Measurements from ENCODE around the gene TLR2.

The TLR2 gene

GRCh38 chr4:153729895-153730294 lies 45.8 kb downstream of the TLR2 start:
- no peak for TF ChIP-seq CTCF (conservative IDR thresholded peaks at IDR 0.05; ENCODE audit: low read depth, low read length)
- DNase-seq (ENCODE audit: low read depth): no peak
- H3K4me3 ChIP-seq (ENCODE audit: low read length): no peak overlapping the region

GRCh38 chr4:153731239-153731638 lies 47.2 kb downstream of the TLR2 start:
- no peak for TF ChIP-seq CTCF (conservative IDR thresholded peaks at IDR 0.05; ENCODE audit: low read depth, low read length)
- H3K4me3 ChIP-seq (ENCODE audit: low read length): no peak overlapping the region
- DNase-seq (ENCODE audit: low read depth): no peak

- no peak for TF ChIP-seq CTCF (conservative IDR thresholded peaks at IDR 0.05; ENCODE audit: low read depth, low read length)
- no peak for DNase-seq (ENCODE audit: low read depth)
- no peak overlapping the region for H3K4me3 ChIP-seq (ENCODE audit: low read length)
These were observed 49.8 kb downstream of the TLR2 start for GRCh38 chr4:153733751-153734448.

GRCh38 chr4:153735906-153736461 lies 51.9 kb downstream of the TLR2 start:
- DNase-seq (ENCODE audit: low read depth): no peak
- TF ChIP-seq CTCF (conservative IDR thresholded peaks at IDR 0.05; ENCODE audit: low read depth, low read length): no peak
- no peak overlapping the region for H3K4me3 ChIP-seq (ENCODE audit: low read length)

- DNase-seq (ENCODE audit: low read depth): no peak
- no peak for TF ChIP-seq CTCF (conservative IDR thresholded peaks at IDR 0.05; ENCODE audit: low read depth, low read length)
- no peak overlapping the region for H3K4me3 ChIP-seq (ENCODE audit: low read length)
These were observed 57.5 kb downstream of the TLR2 start for GRCh38 chr4:153741541-153741940.

GRCh38 chr4:153745651-153746050 lies 61.6 kb downstream of the TLR2 start:
- DNase-seq (ENCODE audit: low read depth): no peak
- no peak overlapping the region for H3K4me3 ChIP-seq (ENCODE audit: low read length)
- TF ChIP-seq CTCF (conservative IDR thresholded peaks at IDR 0.05; ENCODE audit: low read depth, low read length): no peak

- no peak overlapping the region for H3K4me3 ChIP-seq (ENCODE audit: low read length)
- no peak for DNase-seq (ENCODE audit: low read depth)
- no peak for TF ChIP-seq CTCF (conservative IDR thresholded peaks at IDR 0.05; ENCODE audit: low read depth, low read length)
These were observed 63.4 kb downstream of the TLR2 start for GRCh38 chr4:153747406-153747955.
